ENCODE measurements around the gene RAB31.

The RAB31 gene

DNA sequence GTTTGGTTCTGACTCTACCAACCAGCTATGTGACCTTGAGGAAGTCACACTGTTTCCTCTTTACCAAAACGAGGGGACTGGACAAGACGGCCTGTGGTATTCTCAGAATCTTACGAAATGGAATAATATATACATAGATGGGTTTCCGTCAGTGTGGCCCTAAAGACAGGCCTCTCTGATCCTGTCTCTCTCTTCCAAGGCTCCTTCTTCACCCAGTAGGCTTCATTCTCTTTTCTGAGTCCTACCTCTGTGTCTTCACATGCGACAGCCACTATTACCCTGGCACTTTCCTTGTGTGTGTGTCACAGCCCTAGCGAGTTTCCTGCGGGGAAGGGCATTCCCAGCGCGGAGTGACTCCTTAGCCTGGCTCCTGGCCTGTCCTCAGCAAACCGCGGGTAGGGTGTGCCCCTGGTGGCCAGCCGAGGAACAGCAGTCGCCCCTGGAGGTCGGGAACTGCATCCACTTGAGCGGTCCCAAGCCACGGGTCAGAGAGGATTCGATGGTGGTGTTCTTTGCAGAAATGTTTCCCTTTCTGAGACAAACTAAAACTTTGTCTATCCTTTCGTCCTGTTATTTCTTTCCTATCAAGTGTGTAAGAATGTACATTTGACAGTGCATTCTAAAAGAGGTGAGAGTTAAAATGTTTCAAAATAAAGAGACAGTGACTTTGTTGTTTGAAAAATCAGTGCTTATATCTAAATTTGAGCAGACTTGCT, 63.3 kb downstream of the RAB31 start:
- no peak overlapping the region for H3K4me3 ChIP-seq (ENCODE audit: low read length)
- peak; percentile 32 for DNase-seq (ENCODE audit: low read depth, low spot score)

DNA sequence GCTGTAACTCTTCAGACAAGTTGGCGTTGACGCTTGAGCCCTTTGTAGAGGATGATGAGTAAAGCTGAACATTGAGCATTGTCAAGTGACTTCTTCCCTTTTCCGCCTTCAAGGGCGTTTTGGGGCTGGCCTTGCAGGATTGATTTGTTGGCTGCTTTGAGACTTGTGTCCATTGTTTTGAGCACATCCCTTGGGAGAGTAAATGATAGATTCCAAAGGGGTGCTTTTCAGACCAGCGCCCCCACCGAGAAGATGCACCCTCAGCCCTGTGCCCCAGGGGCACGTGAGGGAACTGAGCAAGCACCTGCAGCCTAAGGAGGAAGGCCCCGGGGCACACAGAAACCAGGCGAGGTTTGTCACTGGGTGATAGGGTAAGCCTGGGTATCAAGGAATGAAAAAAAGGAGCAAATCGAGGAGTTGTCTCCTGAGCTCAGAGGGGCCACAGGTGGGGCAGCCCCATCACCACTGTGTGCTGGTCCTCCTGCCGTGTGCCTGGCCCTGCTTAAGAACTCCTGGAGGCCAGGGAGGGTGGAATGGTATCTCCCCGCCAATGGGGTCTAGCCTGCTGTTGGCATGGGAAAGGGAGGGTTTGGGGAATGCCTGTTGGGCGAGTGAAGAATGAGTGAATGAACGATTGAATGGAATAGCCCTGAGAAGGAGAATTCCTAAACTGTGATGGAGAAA, 64.0 kb downstream of the RAB31 start:
- no peak for DNase-seq (ENCODE audit: low read depth, low spot score)
- H3K4me3 ChIP-seq (ENCODE audit: low read length): no peak overlapping the region

DNA sequence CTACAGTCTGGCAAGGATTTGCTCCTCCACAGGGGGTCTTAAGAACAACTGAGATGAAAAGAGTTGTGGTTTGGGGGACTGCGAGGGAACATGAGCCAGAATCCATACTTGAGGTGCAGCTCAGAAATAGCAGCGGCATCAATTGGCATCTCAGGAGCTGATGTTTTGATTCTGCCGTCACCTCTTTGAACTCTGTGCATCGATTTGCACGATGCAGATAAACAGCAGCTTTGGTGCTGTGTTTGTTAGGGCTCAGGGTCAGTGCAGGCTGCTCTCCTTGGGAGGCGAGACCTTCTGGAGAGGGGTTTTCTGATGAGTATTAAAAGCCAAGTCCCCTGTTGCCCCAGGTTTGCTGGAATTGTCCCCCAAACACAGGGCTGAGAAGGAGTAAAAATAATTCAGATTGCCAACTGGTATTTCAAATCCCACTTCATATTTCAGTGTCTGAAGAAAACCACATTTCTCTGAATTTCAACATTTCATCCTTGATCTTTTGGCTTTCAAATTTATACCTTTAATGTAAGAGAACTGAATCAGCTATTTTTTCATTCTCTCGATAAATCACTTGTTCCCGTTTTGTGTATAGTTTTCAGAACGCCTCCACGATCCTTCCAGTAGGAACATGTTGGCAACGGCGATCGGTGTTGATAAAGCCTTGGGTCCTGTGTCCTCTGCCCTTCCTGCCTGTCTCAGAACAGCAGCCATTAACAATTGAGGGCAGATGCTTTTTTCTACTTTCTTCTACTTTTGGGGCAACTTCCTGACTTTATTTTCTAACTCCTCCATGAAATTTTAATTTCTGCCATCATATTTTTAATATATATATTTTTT, 65.0 kb downstream of the RAB31 start:
- no peak overlapping the region for H3K4me3 ChIP-seq (ENCODE audit: low read length)
- DNase-seq (ENCODE audit: low read depth, low spot score): no peak

DNA sequence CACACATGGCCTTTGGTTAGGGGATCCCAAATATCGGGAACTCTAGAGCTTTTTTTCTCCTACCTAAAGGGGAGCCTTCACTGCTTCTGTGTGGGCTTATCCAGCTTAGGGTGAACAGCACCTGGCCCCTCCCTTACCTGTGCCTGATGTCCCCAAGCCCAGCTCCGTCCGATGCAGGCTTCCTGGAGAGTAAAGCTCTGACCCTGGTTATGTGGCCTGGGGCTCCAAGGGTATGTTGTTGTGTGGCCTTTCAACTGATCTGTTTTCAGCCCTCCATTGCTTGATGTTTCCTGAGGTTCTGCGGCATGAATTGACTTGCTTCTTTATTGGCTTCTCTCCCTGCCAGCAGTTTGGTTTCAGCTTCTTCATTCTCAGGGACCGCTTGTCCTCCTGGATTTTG, 66.0 kb downstream of the RAB31 start:
- no peak for DNase-seq (ENCODE audit: low read depth, low spot score)
- no peak overlapping the region for H3K4me3 ChIP-seq (ENCODE audit: low read length)

DNA sequence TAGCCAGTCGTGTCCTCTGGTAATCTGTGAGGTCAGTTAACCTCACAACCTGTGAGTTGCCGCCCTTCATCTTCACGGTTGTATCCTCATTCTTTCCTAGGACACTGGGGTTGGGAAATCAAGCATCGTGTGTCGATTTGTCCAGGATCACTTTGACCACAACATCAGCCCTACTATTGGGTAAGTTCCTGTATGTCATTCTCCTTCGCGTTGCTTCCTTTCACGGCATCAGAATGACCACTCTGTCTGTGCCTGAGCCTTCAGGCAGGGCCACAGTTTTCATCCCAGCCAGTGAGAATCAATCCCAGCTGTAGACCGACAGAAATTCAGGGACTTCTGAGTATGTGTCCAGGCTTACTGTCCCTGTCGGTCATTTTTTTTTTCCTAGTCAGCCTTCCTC, 67.1 kb downstream of the RAB31 start:
- H3K4me3 ChIP-seq (ENCODE audit: low read length): no peak overlapping the region
- no peak for DNase-seq (ENCODE audit: low read depth, low spot score)

DNA sequence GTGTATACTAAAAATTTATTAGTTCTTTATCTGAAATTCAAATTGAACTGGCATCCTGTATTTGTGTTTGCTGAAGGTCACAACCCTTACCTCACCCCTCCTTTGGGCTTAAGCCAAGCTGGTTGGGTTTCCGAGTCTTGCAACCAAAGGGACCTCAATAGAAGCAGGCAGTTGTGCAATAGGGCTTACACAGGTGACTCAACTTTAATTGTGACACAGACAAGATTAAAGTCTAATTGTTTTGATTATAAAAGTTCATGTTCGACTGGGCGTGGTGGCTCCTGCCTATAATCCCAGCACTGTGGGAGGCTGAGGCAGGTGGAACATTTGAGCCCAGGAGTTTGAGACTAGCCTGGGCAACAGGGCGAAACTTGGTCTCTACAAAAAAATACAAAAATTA, 71.5 kb downstream of the RAB31 start:
- no peak for DNase-seq (ENCODE audit: low read depth, low spot score)
- no peak overlapping the region for H3K4me3 ChIP-seq (ENCODE audit: low read length)

DNA sequence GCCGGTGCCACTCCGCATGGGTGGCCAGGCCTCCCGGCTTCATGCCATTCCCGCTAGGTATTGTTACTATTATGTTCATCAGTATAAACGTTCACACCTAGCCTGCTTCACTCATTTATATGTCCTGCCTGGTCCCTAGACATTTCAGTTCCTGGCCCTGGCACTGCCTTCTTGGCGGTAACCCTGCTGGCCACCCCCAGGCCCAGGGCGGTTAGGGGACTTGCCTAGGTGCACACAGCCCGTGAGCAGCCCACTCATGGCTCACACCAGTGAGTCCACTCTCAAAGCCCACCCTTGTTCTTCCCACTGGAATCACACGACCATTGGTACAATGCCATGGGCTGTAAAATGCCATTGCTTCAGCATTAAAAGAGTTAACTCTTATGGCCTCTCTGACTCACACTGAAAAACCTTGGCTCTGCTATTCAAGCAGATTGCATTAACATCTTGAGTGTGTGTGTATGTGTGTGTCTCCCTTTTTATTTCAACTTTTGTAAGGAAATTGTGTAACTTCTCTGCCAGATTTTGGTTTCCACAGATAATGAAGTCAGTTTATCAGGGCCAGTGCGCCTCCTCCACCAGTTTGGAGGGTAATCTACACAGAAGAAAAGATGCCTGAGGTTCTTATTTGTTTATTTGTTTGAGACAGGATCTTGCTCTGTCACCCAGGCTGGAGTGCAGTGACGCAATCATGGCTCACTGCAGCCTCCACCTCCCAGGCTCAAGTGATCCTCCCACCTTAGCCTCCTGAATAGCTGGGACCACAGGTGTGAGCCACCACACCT, 74.2 kb downstream of the RAB31 start:
- H3K4me3 ChIP-seq (ENCODE audit: low read length): no peak overlapping the region
- no peak for DNase-seq (ENCODE audit: low read depth, low spot score)

DNA sequence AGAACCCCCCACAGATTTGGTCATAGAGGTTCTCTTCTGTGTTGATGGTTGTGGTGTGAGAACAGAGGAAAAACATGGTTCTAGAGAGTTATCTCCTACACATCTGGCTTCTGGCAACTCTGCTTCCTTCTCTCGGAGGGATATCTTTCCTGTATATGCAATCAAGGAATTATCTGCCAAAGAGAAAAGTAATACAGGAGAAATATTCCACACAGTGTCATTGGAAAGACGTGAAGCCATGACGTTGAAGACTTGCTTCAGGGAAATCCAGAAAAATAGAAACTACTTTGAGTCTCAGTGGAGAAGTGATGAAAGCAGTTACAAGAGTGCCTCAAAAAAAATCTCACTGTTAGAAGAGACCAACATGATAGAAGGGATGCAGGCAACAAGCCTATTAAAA, 78.5 kb downstream of the RAB31 start:
- no peak overlapping the region for H3K4me3 ChIP-seq (ENCODE audit: low read length)
- DNase-seq (ENCODE audit: low read depth, low spot score): no peak

DNA sequence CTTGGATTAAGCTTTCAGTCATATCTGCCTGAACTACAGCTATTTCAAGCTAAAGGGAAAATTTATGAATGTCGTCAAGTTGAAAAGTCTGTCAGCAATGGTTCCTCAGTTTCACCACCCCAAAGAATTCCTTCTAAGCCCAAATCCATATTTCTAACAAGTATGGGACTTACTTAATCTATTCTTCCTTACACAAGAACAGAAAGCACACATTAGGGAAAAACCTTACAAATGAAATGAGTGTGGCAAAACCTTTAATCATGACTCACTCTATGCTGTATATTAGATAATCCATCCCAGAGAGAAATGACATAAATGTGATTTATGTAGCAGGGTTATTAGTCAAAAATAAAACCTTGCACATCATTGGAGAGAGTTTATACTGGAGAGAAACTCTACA, 78.9 kb downstream of the RAB31 start:
- H3K4me3 ChIP-seq (ENCODE audit: low read length): no peak overlapping the region
- no peak for DNase-seq (ENCODE audit: low read depth, low spot score)

DNA sequence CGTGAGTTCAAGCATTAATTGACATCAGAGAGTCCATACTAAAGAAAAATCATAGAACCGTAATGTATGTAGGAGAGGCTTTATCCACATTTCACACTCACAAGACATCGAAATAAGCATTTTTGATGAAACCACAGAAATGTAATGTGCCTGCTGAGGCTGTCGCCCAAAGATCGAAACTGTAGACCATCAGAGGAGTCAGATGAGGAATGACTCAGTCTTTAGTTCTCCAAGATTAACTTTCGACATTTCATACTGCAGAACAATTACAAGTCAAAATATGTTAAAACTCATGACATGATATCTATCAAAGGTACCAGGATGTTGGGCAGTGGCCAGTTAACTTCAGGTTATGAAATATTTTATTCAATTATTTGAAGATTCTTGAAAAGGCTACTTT, 79.6 kb downstream of the RAB31 start:
- DNase-seq (ENCODE audit: low read depth, low spot score): no peak
- H3K4me3 ChIP-seq (ENCODE audit: low read length): no peak overlapping the region

DNA sequence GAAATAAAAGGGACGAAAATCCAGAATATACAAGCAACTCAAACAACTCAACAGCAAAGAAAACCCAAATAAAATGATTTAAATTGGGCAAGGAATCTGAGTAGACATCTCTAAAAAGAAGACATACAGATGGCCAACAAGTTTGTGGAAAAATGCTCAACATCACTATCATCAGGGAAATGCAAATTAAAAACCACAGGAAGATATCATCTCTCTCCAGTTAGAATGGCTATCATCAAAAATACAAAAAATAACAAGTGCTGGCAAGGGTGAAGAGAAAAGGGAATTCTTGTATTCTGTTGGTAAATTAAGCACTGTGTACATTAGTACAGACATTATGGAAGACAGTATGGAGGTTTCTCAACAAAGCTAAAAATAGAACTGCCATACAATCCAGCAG, 80.0 kb downstream of the RAB31 start:
- H3K4me3 ChIP-seq (ENCODE audit: low read length): no peak overlapping the region
- no peak for DNase-seq (ENCODE audit: low read depth, low spot score)

DNA sequence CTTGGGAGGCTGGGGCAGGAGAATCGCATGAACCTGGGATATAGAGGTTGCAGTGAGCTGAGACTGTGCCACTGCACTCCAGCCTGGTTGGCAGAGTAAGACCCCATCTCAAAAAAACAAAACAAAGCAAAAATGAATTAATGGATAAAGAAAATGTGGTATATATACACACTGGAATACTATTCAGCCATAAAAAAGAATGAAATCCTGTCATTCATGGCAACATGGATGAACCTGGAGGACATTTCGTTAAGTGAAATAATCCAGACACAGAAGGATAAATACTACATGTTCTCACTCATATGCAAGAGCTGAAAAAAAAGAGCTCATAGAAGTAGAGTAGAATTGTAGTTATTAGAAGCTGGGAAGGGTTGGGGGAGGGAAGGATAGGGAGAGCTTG, 80.8 kb downstream of the RAB31 start:
- no peak for DNase-seq (ENCODE audit: low read depth, low spot score)
- no peak overlapping the region for H3K4me3 ChIP-seq (ENCODE audit: low read length)

DNA sequence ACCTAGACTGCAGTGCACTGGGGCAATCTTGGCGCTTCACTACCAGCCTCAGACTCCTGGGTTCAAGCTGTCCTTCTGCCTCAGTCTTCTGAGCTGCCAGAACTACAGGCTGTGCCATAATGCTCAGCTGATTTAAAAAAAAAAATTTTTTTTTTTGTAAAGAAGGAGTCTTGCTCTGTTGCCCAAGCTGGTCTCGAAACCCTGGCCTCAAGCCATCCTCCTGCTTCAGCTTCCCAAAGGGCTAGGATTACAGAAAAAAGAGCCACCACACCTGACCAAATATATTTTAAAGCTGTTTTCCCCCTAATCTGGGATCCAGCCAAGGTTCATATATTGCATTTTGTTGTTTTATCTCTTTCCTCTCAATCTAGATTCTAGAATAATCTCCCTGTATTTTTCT, 82.2 kb downstream of the RAB31 start:
- no peak for DNase-seq (ENCODE audit: low read depth, low spot score)
- H3K4me3 ChIP-seq (ENCODE audit: low read length): no peak overlapping the region

DNA sequence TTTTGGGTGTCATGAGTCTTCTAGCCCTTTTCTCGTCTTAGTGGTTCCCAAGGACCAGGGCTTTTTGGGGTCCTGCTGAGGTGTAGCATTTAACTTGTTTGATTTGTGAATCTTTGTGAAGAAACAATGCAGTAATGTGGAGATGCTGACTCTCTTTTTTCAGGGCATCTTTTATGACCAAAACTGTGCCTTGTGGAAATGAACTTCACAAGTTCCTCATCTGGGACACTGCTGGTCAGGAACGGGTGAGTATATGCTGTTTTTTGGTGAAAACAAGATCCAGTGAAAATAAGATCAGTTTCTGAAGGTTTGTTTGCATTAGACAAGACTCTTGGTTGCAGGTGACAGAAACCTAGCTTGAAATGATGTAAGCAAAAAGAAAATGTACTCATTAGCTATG, 83.9 kb downstream of the RAB31 start:
- no peak overlapping the region for H3K4me3 ChIP-seq (ENCODE audit: low read length)
- no peak for DNase-seq (ENCODE audit: low read depth, low spot score)

DNA sequence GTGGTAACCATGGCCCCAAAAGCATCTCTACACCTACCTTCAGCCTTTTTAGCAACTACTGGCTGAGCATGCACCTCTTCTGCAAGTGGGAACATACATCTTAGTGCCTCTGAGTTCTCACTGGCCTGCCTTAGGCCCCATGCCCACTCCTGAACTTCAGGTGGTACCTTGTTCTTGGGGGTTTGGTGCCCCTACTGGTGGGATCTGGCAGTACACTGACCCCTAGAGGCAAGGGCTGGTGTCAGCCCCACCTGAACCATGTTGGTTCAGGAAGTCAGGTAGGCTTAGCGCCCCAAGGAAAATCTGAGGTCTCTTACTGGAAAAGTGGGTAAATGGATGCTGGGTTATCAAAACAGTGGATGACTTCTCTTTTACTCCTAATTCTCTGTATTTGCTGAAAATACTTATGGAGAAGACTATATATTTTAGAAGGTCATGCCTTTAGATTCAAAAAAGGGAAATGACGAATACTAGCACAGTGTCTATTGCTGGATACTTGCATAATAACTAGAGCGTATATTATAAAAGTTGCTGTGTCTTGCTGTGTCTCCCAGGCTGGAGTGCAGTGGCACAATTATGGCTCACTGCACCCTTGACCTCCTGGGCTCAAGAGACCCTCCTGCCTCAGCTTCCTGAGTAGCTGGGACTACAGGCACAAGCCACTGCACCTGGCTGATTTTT, 84.6 kb downstream of the RAB31 start:
- no peak overlapping the region for H3K4me3 ChIP-seq (ENCODE audit: low read length)
- DNase-seq (ENCODE audit: low read depth, low spot score): peak; percentile 45

DNA sequence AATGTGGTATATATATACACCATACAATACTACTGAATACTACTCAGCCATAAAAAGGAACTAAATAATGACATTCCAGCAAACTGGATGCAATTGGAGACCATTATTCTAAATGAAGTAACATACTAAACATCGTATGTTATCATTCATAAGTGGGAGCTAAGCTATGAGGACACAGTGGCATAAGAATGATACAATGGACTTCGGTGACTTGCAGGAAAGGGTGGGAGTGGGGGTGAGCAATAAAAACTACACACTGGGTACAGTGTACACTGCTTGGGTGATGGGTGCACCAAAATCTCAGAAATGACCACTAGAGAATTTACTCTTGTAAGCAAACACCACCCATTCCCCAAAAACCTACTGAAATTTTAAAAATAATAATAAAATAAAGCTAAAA, 87.9 kb downstream of the RAB31 start:
- no peak overlapping the region for H3K4me3 ChIP-seq (ENCODE audit: low read length)
- DNase-seq (ENCODE audit: low read depth, low spot score): no peak

DNA sequence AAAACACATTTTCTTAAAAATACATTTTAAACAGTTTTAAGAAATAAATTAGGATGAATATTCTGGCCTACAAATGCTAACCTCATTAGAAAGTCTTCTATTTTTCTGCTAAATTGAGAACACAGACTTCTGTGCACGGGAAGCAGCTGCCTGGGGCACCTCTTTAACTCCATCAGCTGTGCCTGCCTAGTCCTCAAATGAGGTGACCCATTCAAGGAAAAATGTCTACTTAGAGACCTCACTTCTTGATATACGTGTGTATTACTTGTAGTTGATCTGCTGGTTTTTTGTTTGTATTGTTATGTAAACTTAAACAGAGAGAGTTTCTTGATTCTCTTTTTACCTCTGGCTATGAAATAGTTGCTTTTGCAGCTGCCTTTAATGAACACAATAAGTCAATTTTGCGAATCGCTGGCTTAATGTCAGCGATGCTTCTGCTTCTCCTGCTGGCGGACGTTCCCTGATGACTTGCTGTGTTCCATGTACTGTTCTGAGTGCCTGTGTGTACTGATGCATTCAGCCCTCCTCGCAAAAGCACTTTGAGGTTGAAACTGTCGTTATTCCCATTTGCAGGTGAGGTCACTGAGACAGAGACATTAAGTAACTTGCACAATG, 88.9 kb downstream of the RAB31 start:
- no peak overlapping the region for H3K4me3 ChIP-seq (ENCODE audit: low read length)
- DNase-seq (ENCODE audit: low read depth, low spot score): no peak

DNA sequence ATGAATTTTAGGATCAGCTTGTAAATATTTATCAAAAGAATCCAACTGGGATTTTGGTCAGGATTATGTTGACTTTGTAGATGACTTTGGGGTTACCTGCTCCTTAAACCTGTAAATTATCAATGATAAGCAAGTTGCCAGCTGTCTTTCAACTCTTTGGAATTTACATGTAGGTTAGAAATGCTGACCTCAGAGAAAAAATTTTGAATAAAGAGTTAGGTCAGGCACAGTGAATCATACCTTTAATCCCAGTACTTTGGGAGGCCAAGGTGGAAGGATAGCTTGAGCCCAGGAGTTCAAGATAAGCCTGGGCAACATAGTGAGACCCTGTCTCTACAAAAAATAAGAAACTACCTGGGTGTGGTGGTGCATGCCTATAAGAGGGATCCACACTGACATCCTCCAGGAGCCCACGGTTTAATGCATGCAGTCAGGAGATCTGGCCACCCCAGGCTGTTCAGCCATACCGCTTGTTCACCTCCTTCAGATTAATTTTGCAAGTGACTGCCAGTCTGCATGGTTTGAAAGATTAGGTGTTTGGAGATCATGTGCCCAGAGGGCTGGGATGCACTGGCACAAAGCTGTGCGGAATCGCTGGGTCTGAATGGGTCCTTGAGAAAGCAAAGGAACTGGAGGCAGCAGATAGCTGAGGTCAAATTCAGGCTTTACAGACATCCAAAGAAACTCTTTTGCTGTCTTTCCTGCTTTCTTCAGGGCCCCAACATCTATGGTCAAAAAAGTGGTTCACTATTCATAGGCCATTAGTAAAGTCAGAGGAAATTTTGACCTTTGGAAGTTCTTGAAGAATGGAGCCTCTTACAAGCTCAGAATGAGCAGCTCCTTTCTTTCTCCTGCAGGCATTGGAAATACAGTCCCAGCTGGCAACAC, 94.3 kb downstream of the RAB31 start:
- H3K4me3 ChIP-seq (ENCODE audit: low read length): no peak overlapping the region
- DNase-seq (ENCODE audit: low read depth, low spot score): no peak
